H9 (cell line): ENCODE data around the gene TAF4. TPM values are rescaled to one million over a fixed set of nuclear protein-coding genes. Genes with fewer than 3 reads are reported as not detected.

ENCODE experiments used
- DNase-seq: peaks from one replicate; pipeline ENCODE4 v3.0.0-alpha.2; 2017
- H2AFZ ChIP-seq: one replicate; pipeline ENCODE4 v1.6.1; 2013; ENCODE audit warnings: mild to moderate bottlenecking, low read length, control low read depth, moderate library complexity
- H2AK5ac ChIP-seq: 2 replicates; pipeline ENCODE4 v1.6.1; 2013; ENCODE audit warnings: low read length, control low read depth, mixed read lengths; ENCODE audit not compliant: insufficient read length
- H2BK120ac ChIP-seq: one replicate; pipeline ENCODE4 v1.6.1; 2013; ENCODE audit warnings: low read depth, mild to moderate bottlenecking, low read length, control low read depth, inconsistent platforms; ENCODE audit not compliant: poor library complexity, severe bottlenecking
- H2BK12ac ChIP-seq: 2 replicates; pipeline ENCODE4 v1.6.1; 2013; ENCODE audit warnings: low read length, control low read depth, mixed read lengths, low read depth; ENCODE audit not compliant: insufficient read length
- H2BK15ac ChIP-seq: 2 replicates; pipeline ENCODE4 v1.6.1; 2013; ENCODE audit warnings: low read depth, low read length, control low read depth
- H2BK20ac ChIP-seq: one replicate; pipeline ENCODE4 v1.6.1; 2013; ENCODE audit warnings: low read depth, mild to moderate bottlenecking, low read length, control low read depth, inconsistent platforms; ENCODE audit not compliant: poor library complexity, severe bottlenecking
- H2BK5ac ChIP-seq: 2 replicates; pipeline ENCODE4 v1.6.1; 2013; ENCODE audit warnings: low read length, control low read depth, mixed read lengths; ENCODE audit not compliant: insufficient read length
- H3K14ac ChIP-seq: 2 replicates; pipeline ENCODE4 v1.6.1; 2013; ENCODE audit warnings: low read length, control low read depth; ENCODE audit not compliant: insufficient read depth
- H3K18ac ChIP-seq: 2 replicates; pipeline ENCODE4 v1.6.1; 2013; ENCODE audit warnings: low read depth, mild to moderate bottlenecking, mixed read lengths, low read length, control low read depth; ENCODE audit not compliant: insufficient read length
- H3K23ac ChIP-seq: 2 replicates; pipeline ENCODE4 v1.6.1; 2013; ENCODE audit warnings: low read length, control low read depth, mixed read lengths, low read depth; ENCODE audit not compliant: insufficient read length
- H3K23me2 ChIP-seq: 2 replicates; pipeline ENCODE4 v1.6.1; 2013; ENCODE audit warnings: low read depth, mild to moderate bottlenecking, mixed read lengths, low read length, control low read depth; ENCODE audit not compliant: insufficient read length, poor library complexity, severe bottlenecking
- H3K27ac ChIP-seq: 2 replicates; pipeline ENCODE4 v1.5.1; 2013; ENCODE audit warnings: low read length, control low read depth, mixed read lengths, low read depth; ENCODE audit not compliant: insufficient read length
- H3K27me3 ChIP-seq: 2 replicates; pipeline ENCODE4 v1.6.1; 2013; ENCODE audit warnings: low read length, control low read depth, inconsistent platforms; ENCODE audit not compliant: insufficient read depth
- H3K4ac ChIP-seq: 2 replicates; pipeline ENCODE4 v1.6.1; 2013; ENCODE audit warnings: low read depth, mild to moderate bottlenecking, control low read depth, inconsistent platforms, low read length, moderate library complexity
- H3K4me1 ChIP-seq: 2 replicates; pipeline ENCODE4 v1.6.1; 2013; ENCODE audit warnings: low read length, control low read depth, inconsistent platforms; ENCODE audit not compliant: insufficient read depth
- H3K4me2 ChIP-seq: 2 replicates; pipeline ENCODE4 v1.6.1; 2013; ENCODE audit warnings: low read length, control low read depth, mixed read lengths; ENCODE audit not compliant: insufficient read length, insufficient read depth
- H3K56ac ChIP-seq: 2 replicates; pipeline ENCODE4 v1.6.1; 2013; ENCODE audit warnings: low read depth, mild to moderate bottlenecking, mixed read lengths, low read length, control low read depth; ENCODE audit not compliant: insufficient read length
- H3K79me1 ChIP-seq: 2 replicates; pipeline ENCODE4 v1.6.1; 2013; ENCODE audit warnings: low read depth, mild to moderate bottlenecking, moderate library complexity, low read length, control low read depth, inconsistent platforms; ENCODE audit not compliant: insufficient read depth, poor library complexity, severe bottlenecking
- H3K79me2 ChIP-seq: 2 replicates; pipeline ENCODE4 v1.6.1; 2013; ENCODE audit warnings: low read length, control low read depth, inconsistent platforms; ENCODE audit not compliant: insufficient read depth
- H3K9ac ChIP-seq: 2 replicates; pipeline ENCODE4 v1.6.1; 2013; ENCODE audit warnings: low read length, control low read depth, mixed read lengths; ENCODE audit not compliant: insufficient read length; ENCODE audit errors: extremely low read depth
- H3K9me3 ChIP-seq: one replicate; pipeline ENCODE4 v1.6.1; 2013; ENCODE audit warnings: low read depth, low read length, inconsistent platforms; ENCODE audit not compliant: control insufficient read depth
- H3T11ph ChIP-seq: one replicate; pipeline ENCODE4 v1.6.1; 2013; ENCODE audit warnings: mild to moderate bottlenecking, low read length, control low read depth, inconsistent platforms
- H4K20me1 ChIP-seq: one replicate; pipeline ENCODE4 v1.6.1; 2013; ENCODE audit not compliant: control insufficient read depth, insufficient read length, insufficient read depth
- H4K5ac ChIP-seq: 2 replicates; pipeline ENCODE4 v1.6.1; 2013; ENCODE audit warnings: low read depth, mild to moderate bottlenecking, mixed read lengths, low read length, control low read depth; ENCODE audit not compliant: insufficient read length
- H4K8ac ChIP-seq: replicated peaks from 2 replicates; pipeline ENCODE4 v1.6.1; 2013; ENCODE audit warnings: low read length, control low read depth, mixed read lengths, low read depth; ENCODE audit not compliant: insufficient read length
- H4K91ac ChIP-seq: 2 replicates; pipeline ENCODE4 v1.6.1; 2013; ENCODE audit warnings: low read depth, mild to moderate bottlenecking, moderate library complexity, mixed read lengths, low read length, control low read depth; ENCODE audit not compliant: insufficient read length
- H3K27ac Mint-ChIP-seq, 3 experiments: 2 replicates in 2 of 3; 3 replicates in 1 of 3; pipeline ENCODE4 v1.8.0; 2020 to 2021; ENCODE audit warnings: mixed read lengths in 3 of 3, mild to moderate bottlenecking in 1 of 3, moderate library complexity in 1 of 3
- H3K27me3 Mint-ChIP-seq: 2 replicates; pipeline ENCODE4 v1.8.0; 2021; ENCODE audit warnings: low read depth, mild to moderate bottlenecking, moderate library complexity, mixed read lengths
- H3K36me3 Mint-ChIP-seq, 3 experiments: 2 replicates in 2 of 3; 3 replicates in 1 of 3; pipeline ENCODE4 v1.8.0; 2020 to 2021; ENCODE audit warnings: low read depth in 3 of 3, mixed read lengths in 3 of 3; ENCODE audit not compliant: insufficient read depth in 1 of 3
- H3K4me1 Mint-ChIP-seq, 2 experiments: 2 replicates each; pipeline ENCODE4 v1.8.0; 2020; ENCODE audit warnings: mixed read lengths in 2 of 2
- H3K4me3 Mint-ChIP-seq, 2 experiments: 2 replicates in 1 of 2; 3 replicates in 1 of 2; pipeline ENCODE4 v1.8.0; 2020 to 2021; ENCODE audit warnings: mild to moderate bottlenecking in 2 of 2, mixed read lengths in 2 of 2, moderate library complexity in 1 of 2
- H3K9me3 Mint-ChIP-seq, 2 experiments: 2 replicates in 1 of 2; 3 replicates in 1 of 2; pipeline ENCODE4 v1.8.0; 2020; ENCODE audit warnings: mild to moderate bottlenecking in 2 of 2, mixed read lengths in 2 of 2, moderate library complexity in 1 of 2
- WGBS: extraction: QIAGEN DNeasy Blood & Tissue Kit; methylation state at CpG from one replicate; pipeline ENCODE4 v1.1.7; 2013; ENCODE audit warnings: missing lambda C conversion rate, low lambda C conversion rate, mixed read lengths; ENCODE audit not compliant: insufficient read length; ENCODE audit errors: extremely low coverage; 5-methylcytosine and 5-hydroxymethylcytosine counted together
- total RNA-seq: library from RNA; stranded (reverse); gene quantifications from 2 replicates; pipeline ENCODE4 v1.2.1, GENCODE V29; 2021
- TF ChIP-seq, protein P1 (sequence below): fragments of 200-600 bp; sonication (generic); conservative IDR thresholded peaks from 3 replicates; pipeline ENCODE4 v1.8.0; 2021; ENCODE audit warnings: antibody characterized with exemption, mild to moderate bottlenecking

Gene TAF4
- total RNA-seq, 1 experiment from 2014 or later = 30.8 TPM

DNA sequence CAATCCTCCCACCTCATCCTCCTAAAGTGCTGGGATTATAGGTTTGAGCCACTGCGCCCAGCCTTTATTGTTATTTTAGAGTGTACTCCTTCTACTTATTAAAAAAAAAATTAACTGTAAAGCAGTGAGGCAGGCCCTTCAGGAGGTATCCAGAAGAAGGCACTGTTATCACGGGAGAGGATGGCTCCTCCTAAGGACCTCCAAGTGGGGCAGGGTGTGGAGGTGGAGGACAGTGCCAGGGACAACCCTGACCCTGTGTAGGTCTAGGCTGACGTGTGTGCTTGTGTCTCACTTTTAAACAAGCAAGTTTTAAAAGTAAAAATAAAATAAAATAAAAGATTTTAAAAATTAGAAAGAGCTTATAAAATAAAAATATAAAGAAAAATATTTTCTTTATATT lies 23.7 kb upstream of the TAF4 start:
- Histone ChIP-seq H2BK15ac (no peak overlapping the region), H3K27ac (no peak overlapping the region), H3K4me1 (no peaks in the 10 kb centered on the region), H3T11ph (no peak overlapping the region), H2BK12ac (no peak overlapping the region), H3K4ac (no peak overlapping the region), H3K4me2 (no peak overlapping the region), H4K91ac (no peak overlapping the region), H2BK5ac (no peak overlapping the region), H3K79me2 (no peaks in the 10 kb centered on the region), H3K23ac (no peak overlapping the region), H4K8ac (no peak overlapping the region), H4K5ac (no peak overlapping the region), H3K27me3 (no peaks in the 10 kb centered on the region), H2BK120ac (no peak overlapping the region), H3K23me2 (no peaks in the 10 kb centered on the region), H2AFZ (no peak overlapping the region), H3K9me3 (no peaks in the 10 kb centered on the region), H3K56ac (no peak overlapping the region), H3K9ac (no peak overlapping the region), H2AK5ac (no peak overlapping the region), H3K79me1 (no peaks in the 10 kb centered on the region), H3K18ac (no peak overlapping the region), H4K20me1 (no peaks in the 10 kb centered on the region), H2BK20ac (no peak overlapping the region), H3K14ac (no peak overlapping the region)
- Mint-ChIP-seq H3K27me3 (peaks cover 6% of the 10 kb centered on the region), H3K36me3 (no peaks in the 10 kb centered on the region), H3K27ac (peak overlapping the region in 1 of 3 experiments; percentile 27; a peak in 1 of 7 replicates), H3K9me3 (no peaks in the 10 kb centered on the region), H3K4me1 (no peaks in the 10 kb centered on the region), H3K4me3 (no peak overlapping the region)
- TF ChIP-seq, protein P1, sequence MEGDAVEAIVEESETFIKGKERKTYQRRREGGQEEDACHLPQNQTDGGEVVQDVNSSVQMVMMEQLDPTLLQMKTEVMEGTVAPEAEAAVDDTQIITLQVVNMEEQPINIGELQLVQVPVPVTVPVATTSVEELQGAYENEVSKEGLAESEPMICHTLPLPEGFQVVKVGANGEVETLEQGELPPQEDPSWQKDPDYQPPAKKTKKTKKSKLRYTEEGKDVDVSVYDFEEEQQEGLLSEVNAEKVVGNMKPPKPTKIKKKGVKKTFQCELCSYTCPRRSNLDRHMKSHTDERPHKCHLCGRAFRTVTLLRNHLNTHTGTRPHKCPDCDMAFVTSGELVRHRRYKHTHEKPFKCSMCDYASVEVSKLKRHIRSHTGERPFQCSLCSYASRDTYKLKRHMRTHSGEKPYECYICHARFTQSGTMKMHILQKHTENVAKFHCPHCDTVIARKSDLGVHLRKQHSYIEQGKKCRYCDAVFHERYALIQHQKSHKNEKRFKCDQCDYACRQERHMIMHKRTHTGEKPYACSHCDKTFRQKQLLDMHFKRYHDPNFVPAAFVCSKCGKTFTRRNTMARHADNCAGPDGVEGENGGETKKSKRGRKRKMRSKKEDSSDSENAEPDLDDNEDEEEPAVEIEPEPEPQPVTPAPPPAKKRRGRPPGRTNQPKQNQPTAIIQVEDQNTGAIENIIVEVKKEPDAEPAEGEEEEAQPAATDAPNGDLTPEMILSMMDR = no peak
- DNase-seq = no peak
- no CpG with 5 or more reads among the region's 3 CpGs for WGBS
